Fibroblast of the aortic adventitia (primary cell): ENCODE measurements around the gene MAD1L1. TPM values are rescaled to one million over a fixed set of nuclear protein-coding genes. Genes with fewer than 3 reads are reported as not detected.
"Not testable (repeated sequence)": the region's sequence is repeated elsewhere in the genome, so short reads cannot be mapped to it uniquely, and the experiment has no call there.

Experiments
- DNase-seq: peaks from one replicate; pipeline ENCODE4 v3.0.0-alpha.2; 2010; ENCODE audit warnings: low read depth
- H3K4me3 ChIP-seq: 2 replicates; pipeline ENCODE4 v1.5.1; 2011; ENCODE audit warnings: low read depth, mild to moderate bottlenecking, control low read depth, low read length, moderate library complexity
- total RNA-seq: library from RNA; depleted of rRNA; stranded (reverse); fragments of >200 nt; gene quantifications from 2 replicates; pipeline ENCODE4 v1.2.3, GENCODE V29; 2012; ENCODE audit warnings: low replicate concordance
- TF ChIP-seq, protein P1 (sequence below): IDR thresholded peaks from 2 replicates; pipeline ENCODE4 v1.5.1; 2011; ENCODE audit warnings: mild to moderate bottlenecking, low read length, control low read depth, inconsistent platforms; ENCODE audit not compliant: insufficient read depth

Gene MAD1L1
- total RNA-seq, 1 donor, result 22.9 TPM

DNA sequence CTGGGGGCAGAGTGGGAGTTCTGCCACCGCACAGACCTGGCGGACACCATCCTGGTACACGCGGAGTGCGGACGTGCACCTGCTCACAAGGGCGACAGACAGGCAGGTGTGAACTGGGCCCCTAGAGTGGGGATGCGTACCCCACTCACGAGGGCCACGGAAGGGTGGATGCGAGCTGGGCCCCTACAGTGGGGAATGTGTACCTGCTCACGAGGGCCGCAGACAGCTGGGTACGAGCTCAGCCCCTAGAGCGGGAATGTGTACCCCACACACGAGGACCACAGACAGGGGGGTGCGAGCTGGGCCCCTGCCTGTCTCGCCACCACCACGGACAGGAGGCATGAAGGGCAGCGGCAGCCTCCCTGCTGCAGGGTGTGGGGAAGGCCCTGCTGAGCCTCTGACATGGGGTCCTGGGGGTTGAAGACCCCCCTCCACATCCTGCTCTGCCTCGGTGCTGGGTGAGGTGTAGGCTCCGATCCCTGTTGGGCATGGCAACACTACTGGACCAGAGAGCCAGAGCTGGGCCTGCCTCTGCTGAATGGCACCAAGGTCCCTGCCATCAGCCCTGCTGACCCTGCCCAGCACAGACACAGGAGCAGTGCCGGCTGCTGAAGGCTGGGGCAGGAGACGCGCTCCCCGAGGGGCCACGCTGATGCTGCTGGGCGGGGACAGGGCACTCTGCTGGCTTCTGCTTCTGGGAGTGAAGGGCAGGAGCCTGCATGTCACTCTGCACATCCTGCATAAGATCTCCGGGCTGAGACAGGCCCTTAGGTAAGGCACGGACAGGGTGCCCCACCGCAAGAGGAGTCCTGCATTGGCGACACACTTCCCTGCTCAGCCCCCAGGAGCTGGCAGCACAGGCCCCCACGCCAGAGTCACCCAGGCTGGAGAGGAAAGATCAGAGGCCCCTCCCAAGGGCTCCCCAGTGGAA lies 259.2 kb downstream of the MAD1L1 start:
- TF ChIP-seq, protein P1, sequence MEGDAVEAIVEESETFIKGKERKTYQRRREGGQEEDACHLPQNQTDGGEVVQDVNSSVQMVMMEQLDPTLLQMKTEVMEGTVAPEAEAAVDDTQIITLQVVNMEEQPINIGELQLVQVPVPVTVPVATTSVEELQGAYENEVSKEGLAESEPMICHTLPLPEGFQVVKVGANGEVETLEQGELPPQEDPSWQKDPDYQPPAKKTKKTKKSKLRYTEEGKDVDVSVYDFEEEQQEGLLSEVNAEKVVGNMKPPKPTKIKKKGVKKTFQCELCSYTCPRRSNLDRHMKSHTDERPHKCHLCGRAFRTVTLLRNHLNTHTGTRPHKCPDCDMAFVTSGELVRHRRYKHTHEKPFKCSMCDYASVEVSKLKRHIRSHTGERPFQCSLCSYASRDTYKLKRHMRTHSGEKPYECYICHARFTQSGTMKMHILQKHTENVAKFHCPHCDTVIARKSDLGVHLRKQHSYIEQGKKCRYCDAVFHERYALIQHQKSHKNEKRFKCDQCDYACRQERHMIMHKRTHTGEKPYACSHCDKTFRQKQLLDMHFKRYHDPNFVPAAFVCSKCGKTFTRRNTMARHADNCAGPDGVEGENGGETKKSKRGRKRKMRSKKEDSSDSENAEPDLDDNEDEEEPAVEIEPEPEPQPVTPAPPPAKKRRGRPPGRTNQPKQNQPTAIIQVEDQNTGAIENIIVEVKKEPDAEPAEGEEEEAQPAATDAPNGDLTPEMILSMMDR, result no peak
- no peak for DNase-seq
- H3K4me3 ChIP-seq, result no peak overlapping the region

DNA sequence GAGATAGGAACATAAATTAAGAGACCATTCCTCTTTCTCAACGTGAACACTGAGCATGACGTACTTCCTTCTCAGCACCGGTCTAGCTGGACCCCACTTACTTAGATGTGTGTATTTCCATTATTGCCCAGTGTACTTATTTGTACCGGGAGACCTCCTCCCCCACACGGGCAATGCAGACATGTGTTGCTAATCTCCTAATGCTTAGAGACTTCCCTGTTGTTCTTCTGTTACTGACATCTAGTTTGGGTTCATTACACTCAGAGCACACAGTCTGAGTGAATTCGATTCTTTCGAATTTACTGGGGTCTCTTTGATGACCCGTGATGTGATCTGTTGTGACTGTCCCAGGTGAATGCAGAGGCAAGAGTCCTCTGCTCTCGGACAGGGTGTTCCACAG lies 260.0 kb downstream of the MAD1L1 start:
- DNase-seq, result no peak
- no peak overlapping the region for H3K4me3 ChIP-seq
- TF ChIP-seq, protein P1, result no peak

DNA sequence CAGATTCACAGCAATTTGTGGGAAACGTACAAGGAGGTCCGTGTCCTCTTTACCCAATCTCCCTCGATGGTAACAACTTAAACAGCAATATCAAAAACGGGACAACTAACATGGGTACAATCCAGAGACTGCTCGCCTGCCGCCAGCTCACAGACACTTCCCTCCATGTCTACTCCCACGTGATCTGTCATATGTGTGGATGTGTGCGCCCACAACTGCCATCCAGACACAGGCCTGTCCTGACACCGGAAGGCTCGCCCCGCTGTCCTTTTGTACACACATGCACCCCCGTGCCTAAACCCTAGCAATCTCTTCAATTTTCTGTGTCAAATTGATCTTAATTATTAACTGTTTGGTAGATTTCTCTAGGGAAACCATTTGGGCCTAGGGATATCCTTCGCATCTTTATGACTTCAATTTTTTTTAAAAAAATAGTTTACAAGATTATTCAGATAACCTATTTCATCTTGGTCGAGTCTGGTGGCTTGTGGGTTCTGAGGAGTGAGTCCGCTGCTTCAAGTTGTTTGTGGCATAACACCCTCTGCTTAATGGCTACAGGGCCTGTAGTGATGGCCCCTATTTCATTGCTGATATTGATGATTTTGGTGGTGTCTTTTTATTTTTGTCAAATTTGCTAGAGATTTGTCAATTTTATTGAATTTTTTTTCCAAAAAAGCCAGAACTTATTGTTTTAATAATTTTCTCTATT lies 260.6 kb downstream of the MAD1L1 start:
- DNase-seq, result no peak
- H3K4me3 ChIP-seq, result no peak overlapping the region
- TF ChIP-seq, protein P1, result no peak

DNA sequence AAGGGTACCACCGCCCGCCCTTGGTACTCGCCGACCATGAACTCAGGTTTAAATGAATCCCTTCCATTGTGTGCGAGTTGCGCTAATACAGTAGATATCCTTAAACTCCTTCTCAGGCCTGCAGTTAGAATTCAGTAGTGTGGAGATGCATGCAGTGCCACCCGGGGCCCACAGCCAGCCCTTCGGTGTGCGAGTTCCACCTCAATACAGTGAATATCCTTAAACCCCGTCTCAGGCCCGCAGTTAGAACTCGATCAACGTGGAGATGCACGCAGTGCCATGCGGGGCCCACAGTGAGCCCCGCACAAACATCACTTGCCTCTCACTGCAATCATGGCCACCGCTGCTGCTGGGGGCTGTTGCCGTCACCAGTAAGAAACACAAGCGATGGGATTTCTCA lies 261.9 kb downstream of the MAD1L1 start:
- no peak overlapping the region for H3K4me3 ChIP-seq
- DNase-seq, result no peak
- TF ChIP-seq, protein P1, result no peak

DNA sequence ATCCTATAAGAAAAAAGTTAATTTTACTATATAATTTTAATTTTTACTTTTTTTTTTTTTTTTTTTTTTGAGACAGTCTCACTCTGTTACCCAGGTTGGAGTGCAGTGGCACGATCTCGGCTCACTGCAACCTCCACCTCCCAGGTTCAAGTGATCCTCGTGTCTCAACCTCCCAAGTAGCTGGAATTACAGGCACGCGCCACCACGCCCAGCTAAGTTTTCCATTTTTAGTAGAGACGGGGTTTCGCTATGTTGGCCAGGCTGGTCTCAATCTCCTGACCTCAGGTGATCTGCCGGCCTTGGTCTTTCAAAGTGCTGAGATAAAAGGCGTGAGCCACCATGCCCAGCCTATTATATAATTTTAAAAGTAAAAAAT lies 262.5 kb downstream of the MAD1L1 start:
- not testable (repeated sequence) for H3K4me3 ChIP-seq, DNase-seq

DNA sequence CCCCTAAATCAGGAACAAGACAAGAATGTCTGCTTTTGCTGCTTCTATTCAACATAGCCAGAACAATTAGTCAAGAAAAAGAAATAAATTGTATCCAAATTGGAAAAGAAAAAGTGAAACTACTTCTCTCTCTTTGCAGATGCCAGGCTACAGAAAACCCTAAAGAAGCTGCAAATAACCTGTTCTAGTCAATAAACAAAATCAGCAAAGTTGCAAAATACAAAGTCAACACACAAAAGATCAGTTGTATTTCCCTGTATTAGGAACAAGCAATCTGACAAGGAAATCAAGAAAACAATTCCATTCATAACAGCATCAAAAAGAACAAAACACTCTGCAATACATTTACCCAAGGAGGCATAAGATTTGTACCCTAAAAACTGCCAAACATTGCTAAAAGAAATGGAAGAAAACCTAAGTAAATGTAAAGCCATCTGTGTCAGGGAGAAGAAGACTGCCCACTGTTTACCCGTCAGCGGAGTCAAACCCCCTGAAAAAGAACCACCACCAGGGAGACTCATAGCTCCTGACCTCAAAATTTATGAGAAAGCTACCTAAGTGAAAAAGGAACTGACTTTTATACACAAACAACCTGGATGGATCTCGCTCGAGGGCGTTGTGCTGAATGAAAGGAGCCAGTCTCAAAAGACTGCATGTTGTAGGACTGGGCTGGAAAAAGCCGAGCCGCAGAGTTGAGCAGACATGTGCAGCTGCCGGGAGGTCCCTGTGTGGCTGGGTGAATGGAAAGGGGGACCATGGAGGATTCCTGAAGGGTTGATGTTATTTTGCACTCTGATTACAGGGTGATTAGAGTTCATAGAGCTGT lies 263.1 kb downstream of the MAD1L1 start:
- no peak overlapping the region for H3K4me3 ChIP-seq
- DNase-seq, result no peak
- TF ChIP-seq, protein P1, result no peak
